ENCODE measurements around the gene ZNF628. TPM values are rescaled to one million over a fixed set of nuclear protein-coding genes. Genes with fewer than 3 reads are reported as not detected.

Gene ZNF628
- total and polyA plus RNA-seq, 2 of the 4 experiments (the other 2 are of a cell fraction) = 0.18 to 1.9 TPM

- Histone ChIP-seq H2AFZ (replicated peaks; ENCODE audit: low read length, poor library complexity) (no peak overlapping the region), H3K9me1 (ENCODE audit: insufficient read depth, low read length) (no peaks in the 10 kb centered on the region), H2AK5ac (ENCODE audit: low read depth, low read length) (no peak overlapping the region), H3K56ac (ENCODE audit: extremely low read depth, insufficient read depth, low read length) (no peak overlapping the region), H3K4ac (ENCODE audit: low read depth, low read length) (no peak overlapping the region), H3K9ac (ENCODE audit: low read depth, low read length) (no peak overlapping the region), H2BK5ac (ENCODE audit: low read depth, low read length, poor library complexity, severe bottlenecking) (no peak overlapping the region), H3K14ac (replicated peaks; ENCODE audit: low read depth, low read length) (no peak overlapping the region), H2BK15ac (ENCODE audit: low read depth, low read length) (no peak overlapping the region), H3K18ac (ENCODE audit: low read depth, low read length) (no peak overlapping the region), H3K79me1 (ENCODE audit: low read depth in 1 of 2, low read length in 2 of 2) (no peaks in the 10 kb centered on the region), H3K4me1 (ENCODE audit: control insufficient read depth, insufficient read depth, low read length) (no peaks in the 10 kb centered on the region), H3K4me2 (ENCODE audit: low read depth, low read length) (no peak overlapping the region), H2BK120ac (ENCODE audit: low read depth, low read length) (no peak overlapping the region), H4K5ac (ENCODE audit: low read depth, low read length) (no peak overlapping the region), H3K36me3 (ENCODE audit: control insufficient read depth, insufficient read depth, low read length) (peaks cover 10% of the 10 kb centered on the region; the same call in 1 of the 2 replicates), H2BK20ac (ENCODE audit: low read depth, low read length) (no peak overlapping the region), H3K27ac (ENCODE audit: insufficient read depth, low read length) (no peak overlapping the region), H2AK9ac (replicated peaks; ENCODE audit: low read depth, low read length, poor library complexity) (no peak overlapping the region), H3K4me3 (ENCODE audit: insufficient read depth, low read depth, low read length) (no peak overlapping the region), H3K27me3 (ENCODE audit: control insufficient read depth, insufficient read depth, low read length) (no peaks in the 10 kb centered on the region), H4K20me1 (ENCODE audit: insufficient read depth, low read length) (no peaks in the 10 kb centered on the region), H4K8ac (ENCODE audit: low read depth in 2 of 2, low read length in 2 of 2) (no peak overlapping the region), H4K91ac (ENCODE audit: insufficient read depth, low read depth, low read length) (no peak overlapping the region), H3K9me3 (ENCODE audit: control insufficient read depth, insufficient read depth, low read length) (no peaks in the 10 kb centered on the region), H3K23ac (ENCODE audit: low read depth, low read length) (no peak overlapping the region)
- no peak for DNase-seq
- in situ Hi-C loops (cut with MboI; ENCODE audit: low sequenced_read_pairs) (no loop called here), dilution Hi-C loops (cut with HindIII; ENCODE audit: low sequenced_read_pairs, unreplicated experiment) (no loop called here), intact Hi-C loops (cut with micrococcal nuclease) (loop anchor here (5.0 kb wide), 1 partner anchor 95 kb away; the partner anchor contains the start of gene UBE2S)
- CTCF ChIA-PET = no interaction called here
- POLR2A ChIA-PET (ENCODE audit: unreplicated experiment) = no interaction called here
- no peak for ATAC-seq (ENCODE audit: low read depth)
- no TSS peak for BruUV-seq (replicated peaks)
- no peak for TF ChIP-seq MXI1 (IDR thresholded peaks at IDR 0.05; ENCODE audit: borderline replicate concordance, low read depth, low read length)
- TF ChIP-seq SMC3 (IDR thresholded peaks at IDR 0.05; ENCODE audit: low read depth, low read length) = no peak
- no peak for TF ChIP-seq CEBPB (IDR thresholded peaks at IDR 0.05; ENCODE audit: low read depth, low read length)
- 98 to 100% methylated on average over 3 to 6 of the region's 9 CpGs for WGBS, 2 experiments (ENCODE audit: extremely low coverage in 2 of 2, insufficient read length in 1 of 2)
Observed at GRCh38 chr19:55502197-55502952, 26.0 kb downstream of the ZNF628 start.
